Gastrocnemius medialis (tissue), 4 donors: ENCODE measurements around the gene TRAPPC8. TPM values are rescaled to one million over a fixed set of nuclear protein-coding genes. Genes with fewer than 3 reads are reported as not detected.

ENCODE experiments used
- ATAC-seq, 2 donors: fragments of 150-250 bp; one replicate each; pipeline ENCODE4 v1.9.1; 2016
- DNase-seq, 2 donors: peaks; one replicate each; pipeline ENCODE4 v3.0.0-alpha.2; 2019
- H3K27ac ChIP-seq, 4 donors: fragments of 200-600 bp; sonication (generic); 1 replicate in 1 of 4; 2 replicates in 3 of 4; pipeline ENCODE4 v1.5.1; 2016 to 2018; ENCODE audit warnings: mild to moderate bottlenecking in 2 of 4, moderate library complexity in 1 of 4
- H3K27me3 ChIP-seq, 3 donors: fragments of 200-600 bp; sonication (generic) in 2 of 3; 1 replicate in 1 of 3; 2 replicates in 2 of 3; pipeline versions ENCODE4 v1.5.1 to v1.6.0; 2016 to 2019; ENCODE audit warnings: mild to moderate bottlenecking in 1 of 3, moderate library complexity in 1 of 3
- H3K36me3 ChIP-seq, 2 donors: fragments of 200-600 bp; sonication (generic) in 1 of 2; one replicate each; pipeline ENCODE4 v1.5.1; 2017 to 2018
- H3K4me1 ChIP-seq, 2 donors: fragments of 200-600 bp; sonication (generic) in 1 of 2; one replicate each; pipeline ENCODE4 v1.5.1; 2016 to 2017; ENCODE audit warnings: mild to moderate bottlenecking in 2 of 2
- H3K4me3 ChIP-seq, 4 donors: fragments of 200-600 bp; sonication (generic) in 3 of 4; 1 replicate in 1 of 4; 2 replicates in 3 of 4; pipeline ENCODE4 v1.5.1; 2016 to 2019; ENCODE audit warnings: mild to moderate bottlenecking in 2 of 4
- H3K9me3 ChIP-seq, 3 donors: fragments of 200-600 bp; sonication (generic) in 2 of 3; 1 replicate in 1 of 3; 2 replicates in 2 of 3; pipeline ENCODE4 v1.5.1; 2016 to 2019
- CTCF ChIP-seq, 5 experiments: fragments of 450-650 bp in 3 of 5; fragments of 200-600 bp in 2 of 5; sonication (generic) in 2 of 5; IDR thresholded peaks in 4 of 5; conservative IDR thresholded peaks in 1 of 5; 1 replicate in 4 of 5; 2 replicates in 1 of 5; pipeline ENCODE4 v1.5.1; 2016 to 2019; ENCODE audit warnings: antibody characterized with exemption in 5 of 5, mild to moderate bottlenecking in 3 of 5, moderate library complexity in 3 of 5
- POLR2A ChIP-seq, 2 donors: fragments of 450-650 bp; IDR thresholded peaks; one replicate each; pipeline ENCODE4 v1.6.1; 2017; ENCODE audit warnings: antibody characterized with exemption in 2 of 2, mild to moderate bottlenecking in 2 of 2, moderate library complexity in 2 of 2
- in situ Hi-C, 4 donors: fragments of 200-750 bp; cut with MboI; loops; one replicate each; pipeline versions ENCODE4 v1.15.0 to v1.8.0; 2017; ENCODE audit warnings: low sequenced_read_pairs in 4 of 4
- intact Hi-C: fragments of 100-400 bp; cut with DNase I; formaldehyde crosslinking; loops from one replicate; pipeline ENCODE4 v1.15.1; 2023; ENCODE audit warnings: low total_unique reads
- total RNA-seq, 4 donors: library from RNA; depleted of rRNA; stranded (reverse); fragments of >200 nt; gene quantifications; one replicate each; pipeline versions ENCODE4 v1.1.0 to v1.2.3, GENCODE V29; 2016

TRAPPC8 gene
- total RNA-seq, 4 donors from 2014 or later, result 29.8 to 40.7 (median 39.1) TPM

GRCh38 chr18:31878358-31878757, 64.6 kb downstream of the TRAPPC8 start:
- Histone ChIP-seq H3K4me3 (no peak overlapping the region), H3K27me3 (no peaks in the 10 kb centered on the region), H3K9me3 (peaks cover 0 to 6% (median 4%) of the 10 kb centered on the region in 3 donors), H3K4me1 (no peaks in the 10 kb centered on the region), H3K27ac (no peak overlapping the region), H3K36me3 (peaks cover 0 to 74% of the 10 kb centered on the region in 2 donors)
- DNase-seq, result no peak
- intact Hi-C loops, result no loop called here
- no peak for TF ChIP-seq CTCF (IDR thresholded peaks at IDR 0.05 in 4 of 5, conservative IDR thresholded peaks at IDR 0.05 in 1 of 5)
- TF ChIP-seq POLR2A (IDR thresholded peaks at IDR 0.05), result no peak
- in situ Hi-C loops, result no loop called here
- ATAC-seq, result no peak

GRCh38 chr18:31877900-31878299, 65.0 kb downstream of the TRAPPC8 start:
- ATAC-seq (no peak), DNase-seq (no peak)
- TF ChIP-seq CTCF (IDR thresholded peaks at IDR 0.05 in 4 of 5, conservative IDR thresholded peaks at IDR 0.05 in 1 of 5), result no peak
- no peak for TF ChIP-seq POLR2A (IDR thresholded peaks at IDR 0.05)
- no peaks in the 10 kb centered on the region for H3K27me3 ChIP-seq
- no peak overlapping the region for H3K27ac ChIP-seq
- no peaks in the 10 kb centered on the region for H3K4me1 ChIP-seq
- H3K4me3 ChIP-seq, result no peak overlapping the region
- intact Hi-C loops, result no loop called here
- H3K9me3 ChIP-seq, result peaks cover 0 to 6% (median 4%) of the 10 kb centered on the region in 3 donors
- in situ Hi-C loops, result no loop called here
- H3K36me3 ChIP-seq, result peaks cover 0 to 78% of the 10 kb centered on the region in 2 donors

GRCh38 chr18:31876707-31877106, 66.2 kb downstream of the TRAPPC8 start:
- Histone ChIP-seq H3K36me3 (peaks cover 0 to 80% of the 10 kb centered on the region in 2 donors), H3K4me1 (no peaks in the 10 kb centered on the region), H3K27me3 (no peaks in the 10 kb centered on the region), H3K4me3 (no peak overlapping the region), H3K27ac (no peak overlapping the region), H3K9me3 (peaks cover 0 to 4% (median 2%) of the 10 kb centered on the region in 3 donors)
- ATAC-seq (no peak), DNase-seq (no peak)
- TF ChIP-seq CTCF (IDR thresholded peaks at IDR 0.05 in 4 of 5, conservative IDR thresholded peaks at IDR 0.05 in 1 of 5), result no peak
- TF ChIP-seq POLR2A (IDR thresholded peaks at IDR 0.05), result no peak
- in situ Hi-C loops (no loop called here), intact Hi-C loops (no loop called here)

GRCh38 chr18:31875301-31875700, 67.6 kb downstream of the TRAPPC8 start:
- Histone ChIP-seq H3K4me3 (no peak overlapping the region), H3K4me1 (no peaks in the 10 kb centered on the region), H3K9me3 (no peaks in the 10 kb centered on the region), H3K36me3 (peaks cover 0 to 80% of the 10 kb centered on the region in 2 donors), H3K27me3 (no peaks in the 10 kb centered on the region), H3K27ac (no peak overlapping the region)
- no peak for ATAC-seq
- DNase-seq, result no peak
- TF ChIP-seq POLR2A (IDR thresholded peaks at IDR 0.05), result no peak
- no peak for TF ChIP-seq CTCF (IDR thresholded peaks at IDR 0.05 in 4 of 5, conservative IDR thresholded peaks at IDR 0.05 in 1 of 5)
- in situ Hi-C loops, result no loop called here
- intact Hi-C loops, result no loop called here

GRCh38 chr18:31863103-31863502, 79.8 kb downstream of the TRAPPC8 start:
- H3K4me1 ChIP-seq, result no peaks in the 10 kb centered on the region
- H3K27ac ChIP-seq, result no peak overlapping the region
- no peak overlapping the region for H3K4me3 ChIP-seq
- peaks cover 0 to 34% of the 10 kb centered on the region in 2 donors for H3K36me3 ChIP-seq
- ATAC-seq (no peak), DNase-seq (no peak)
- TF ChIP-seq POLR2A (IDR thresholded peaks at IDR 0.05) (no peak), CTCF (IDR thresholded peaks at IDR 0.05 in 4 of 5, conservative IDR thresholded peaks at IDR 0.05 in 1 of 5) (no peak)
- intact Hi-C loops, result no loop called here
- H3K27me3 ChIP-seq, result no peaks in the 10 kb centered on the region
- in situ Hi-C loops, result no loop called here
- H3K9me3 ChIP-seq, result no peaks in the 10 kb centered on the region
